Progenitor cell of endocrine pancreas (in vitro differentiated cells): ENCODE data around the gene ITGA1. TPM values are rescaled to one million over a fixed set of nuclear protein-coding genes. Genes with fewer than 3 reads are reported as not detected.

Experiments used
- DNase-seq: peaks from one replicate; pipeline ENCODE4 v3.0.0; 2021; ENCODE audit warnings: low spot score; ENCODE audit not compliant: unreplicated experiment
- H3K27ac Mint-ChIP-seq: 2 replicates; pipeline ENCODE4 v1.8.0; 2021; ENCODE audit warnings: mild to moderate bottlenecking, moderate library complexity, mixed read lengths
- H3K27me3 Mint-ChIP-seq: 2 replicates; pipeline ENCODE4 v1.8.0; 2021; ENCODE audit warnings: mixed read lengths
- H3K36me3 Mint-ChIP-seq: 2 replicates; pipeline ENCODE4 v1.8.0; 2022; ENCODE audit warnings: mixed read lengths; ENCODE audit not compliant: insufficient read depth
- H3K4me1 Mint-ChIP-seq: 2 replicates; pipeline ENCODE4 v1.8.0; 2021; ENCODE audit warnings: low read depth, mixed read lengths
- H3K4me3 Mint-ChIP-seq: 2 replicates; pipeline ENCODE4 v1.8.0; 2021; ENCODE audit warnings: low read depth, mild to moderate bottlenecking, moderate library complexity, mixed read lengths
- H3K9me3 Mint-ChIP-seq: 2 replicates; pipeline ENCODE4 v1.8.0; 2021; ENCODE audit warnings: low read depth, mixed read lengths
- total RNA-seq: library from RNA; stranded (reverse); gene quantifications from 2 replicates; pipeline ENCODE4 v1.2.1, GENCODE V29; 2021
- TF ChIP-seq, protein P1 (sequence below): fragments of 200-600 bp; sonication (generic); IDR thresholded peaks from one replicate; pipeline ENCODE4 v1.5.0; 2021; ENCODE audit warnings: antibody characterized with exemption, mild to moderate bottlenecking; ENCODE audit not compliant: unreplicated experiment

Gene ITGA1
- total RNA-seq, 1 donor from 2014 or later = 6.4 TPM

DNA sequence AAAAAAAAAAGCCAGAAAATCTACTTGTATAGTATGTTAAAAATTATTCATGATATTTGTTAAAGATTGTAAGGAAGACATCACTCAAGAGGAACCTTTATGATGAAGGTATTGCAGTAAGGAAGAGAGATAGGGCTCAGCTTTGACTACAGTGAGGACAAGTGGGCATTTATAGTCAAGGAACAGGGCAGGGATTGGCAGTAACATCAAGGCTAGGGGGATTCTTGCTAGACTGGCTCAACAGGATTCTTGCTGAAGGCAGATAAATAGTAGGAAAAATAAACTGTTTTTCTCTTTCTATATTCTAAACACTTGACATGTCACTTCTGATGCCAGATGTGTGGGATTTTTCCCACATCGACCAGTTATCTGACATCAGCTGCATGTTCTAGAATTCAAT, 96.7 kb downstream of the ITGA1 start:
- Mint-ChIP-seq H3K27me3 (no peaks in the 10 kb centered on the region), H3K9me3 (peaks cover 3% of the 10 kb centered on the region), H3K4me3 (no peak overlapping the region), H3K4me1 (peaks cover 13% of the 10 kb centered on the region), H3K27ac (no peak overlapping the region), H3K36me3 (peaks cover 2% of the 10 kb centered on the region)
- no peak for DNase-seq
- TF ChIP-seq, protein P1, sequence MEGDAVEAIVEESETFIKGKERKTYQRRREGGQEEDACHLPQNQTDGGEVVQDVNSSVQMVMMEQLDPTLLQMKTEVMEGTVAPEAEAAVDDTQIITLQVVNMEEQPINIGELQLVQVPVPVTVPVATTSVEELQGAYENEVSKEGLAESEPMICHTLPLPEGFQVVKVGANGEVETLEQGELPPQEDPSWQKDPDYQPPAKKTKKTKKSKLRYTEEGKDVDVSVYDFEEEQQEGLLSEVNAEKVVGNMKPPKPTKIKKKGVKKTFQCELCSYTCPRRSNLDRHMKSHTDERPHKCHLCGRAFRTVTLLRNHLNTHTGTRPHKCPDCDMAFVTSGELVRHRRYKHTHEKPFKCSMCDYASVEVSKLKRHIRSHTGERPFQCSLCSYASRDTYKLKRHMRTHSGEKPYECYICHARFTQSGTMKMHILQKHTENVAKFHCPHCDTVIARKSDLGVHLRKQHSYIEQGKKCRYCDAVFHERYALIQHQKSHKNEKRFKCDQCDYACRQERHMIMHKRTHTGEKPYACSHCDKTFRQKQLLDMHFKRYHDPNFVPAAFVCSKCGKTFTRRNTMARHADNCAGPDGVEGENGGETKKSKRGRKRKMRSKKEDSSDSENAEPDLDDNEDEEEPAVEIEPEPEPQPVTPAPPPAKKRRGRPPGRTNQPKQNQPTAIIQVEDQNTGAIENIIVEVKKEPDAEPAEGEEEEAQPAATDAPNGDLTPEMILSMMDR = no peak

GRCh38 chr5:52885614-52886013, 97.9 kb downstream of the ITGA1 start:
- no peaks in the 10 kb centered on the region for H3K27me3 Mint-ChIP-seq
- no peak for DNase-seq
- peaks cover 3% of the 10 kb centered on the region for H3K9me3 Mint-ChIP-seq
- H3K4me1 Mint-ChIP-seq = peaks cover 13% of the 10 kb centered on the region
- no peak overlapping the region for H3K4me3 Mint-ChIP-seq
- TF ChIP-seq, protein P1 = no peak
- no peak overlapping the region for H3K27ac Mint-ChIP-seq
- H3K36me3 Mint-ChIP-seq = peaks cover 2% of the 10 kb centered on the region

GRCh38 chr5:52886206-52886605, 98.5 kb downstream of the ITGA1 start:
- no peak for DNase-seq
- TF ChIP-seq, protein P1 = no peak
- peaks cover 2% of the 10 kb centered on the region for H3K36me3 Mint-ChIP-seq
- no peak overlapping the region for H3K4me3 Mint-ChIP-seq
- H3K9me3 Mint-ChIP-seq = peaks cover 3% of the 10 kb centered on the region
- H3K4me1 Mint-ChIP-seq = peaks cover 13% of the 10 kb centered on the region
- H3K27ac Mint-ChIP-seq = no peak overlapping the region
- no peaks in the 10 kb centered on the region for H3K27me3 Mint-ChIP-seq

DNA sequence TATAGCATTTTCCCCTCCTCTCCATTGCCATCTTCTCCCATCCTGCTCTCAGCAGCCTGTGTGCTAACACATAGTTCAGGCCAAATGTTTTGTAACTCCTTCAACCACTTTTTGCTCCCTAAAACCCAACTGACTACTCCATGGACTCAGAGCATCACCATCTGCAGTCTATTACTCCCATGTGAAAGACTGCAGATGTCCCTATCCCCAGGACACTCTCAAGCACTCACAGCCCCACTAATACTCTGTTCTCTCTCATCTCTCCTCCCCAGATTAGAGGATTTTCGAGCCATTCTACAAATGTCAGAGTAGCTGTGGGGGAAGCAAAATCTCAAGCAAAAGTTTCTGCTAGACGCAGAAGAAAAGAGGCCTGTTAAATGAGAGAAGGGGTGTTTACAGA, 99.3 kb downstream of the ITGA1 start:
- no peaks in the 10 kb centered on the region for H3K27me3 Mint-ChIP-seq
- no peak overlapping the region for H3K4me3 Mint-ChIP-seq
- H3K4me1 Mint-ChIP-seq = peaks cover 15% of the 10 kb centered on the region
- no peak for DNase-seq
- TF ChIP-seq, protein P1 = no peak
- H3K27ac Mint-ChIP-seq = no peak overlapping the region
- peaks cover 2% of the 10 kb centered on the region for H3K36me3 Mint-ChIP-seq
- H3K9me3 Mint-ChIP-seq = peaks cover 3% of the 10 kb centered on the region

DNA sequence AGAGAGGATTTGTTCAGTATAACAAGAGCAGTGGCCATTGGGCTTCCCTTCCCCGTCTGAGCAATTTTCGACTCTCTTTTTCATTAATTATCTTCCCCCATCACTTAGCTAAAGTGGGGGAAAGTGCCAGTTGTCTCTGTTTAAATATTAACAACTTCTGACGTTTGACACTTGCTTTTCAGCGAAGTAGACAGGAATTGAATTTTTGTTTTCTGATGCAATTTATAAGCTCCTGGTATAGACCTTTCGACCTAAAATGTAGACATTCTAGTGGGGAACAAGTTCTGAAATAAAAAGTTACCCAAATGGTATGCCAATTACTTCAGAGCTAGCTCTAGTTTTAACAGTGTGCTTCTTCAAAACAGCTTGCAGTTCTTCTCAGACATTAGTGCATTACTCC, 100.6 kb downstream of the ITGA1 start:
- DNase-seq = no peak
- H3K9me3 Mint-ChIP-seq = peaks cover 3% of the 10 kb centered on the region
- H3K4me1 Mint-ChIP-seq = peaks cover 24% of the 10 kb centered on the region
- no peaks in the 10 kb centered on the region for H3K27me3 Mint-ChIP-seq
- no peak overlapping the region for H3K27ac Mint-ChIP-seq
- no peak overlapping the region for H3K4me3 Mint-ChIP-seq
- TF ChIP-seq, protein P1 = no peak
- H3K36me3 Mint-ChIP-seq = peaks cover 2% of the 10 kb centered on the region
